Natural killer cell (primary cell): ENCODE measurements around the gene TAPT1. TPM values are rescaled to one million over a fixed set of nuclear protein-coding genes. Genes with fewer than 3 reads are reported as not detected.

Experiments used
- ATAC-seq, 3 donors: fragments of 150-1000 bp in 2 of 3; fragments of 200-7000 bp in 1 of 3; cut with Tn5 transposase; 1 replicate in 1 of 3; 2 replicates in 2 of 3; pipeline ENCODE4 v1.10.0; 2021; ENCODE audit warnings: mild to moderate bottlenecking in 2 of 3, moderate library complexity in 2 of 3
- DNase-seq, 2 donors: peaks; one replicate each; pipeline versions ENCODE4 v3.0.0 to v3.0.0-alpha.2; 2013 to 2021; ENCODE audit warnings: mixed read lengths in 1 of 2
- H3K27ac ChIP-seq: one replicate; pipeline ENCODE4 v1.5.1; 2013; ENCODE audit warnings: mild to moderate bottlenecking, low read length
- H3K27me3 ChIP-seq: one replicate; pipeline ENCODE4 v1.6.1; 2013; ENCODE audit warnings: low read length; ENCODE audit not compliant: control insufficient read depth, insufficient read depth
- H3K36me3 ChIP-seq: one replicate; pipeline ENCODE4 v1.6.1; 2013; ENCODE audit warnings: low read length; ENCODE audit not compliant: control insufficient read depth, insufficient read depth
- H3K4me1 ChIP-seq: one replicate; pipeline ENCODE4 v1.6.1; 2013; ENCODE audit warnings: low read length; ENCODE audit not compliant: control insufficient read depth, insufficient read depth
- H3K4me3 ChIP-seq: one replicate; pipeline ENCODE4 v1.5.1; 2013; ENCODE audit warnings: low read length
- H3K9me3 ChIP-seq: one replicate; pipeline ENCODE4 v1.6.1; 2013; ENCODE audit warnings: low read length; ENCODE audit not compliant: control insufficient read depth, insufficient read depth
- H3K27ac Mint-ChIP-seq, 2 donors: one replicate each; pipeline ENCODE4 v1.8.0; 2022; ENCODE audit warnings: mild to moderate bottlenecking in 2 of 2, mixed read lengths in 2 of 2, moderate library complexity in 1 of 2
- H3K27me3 Mint-ChIP-seq, 2 donors: one replicate each; pipeline ENCODE4 v1.8.0; 2022; ENCODE audit warnings: low read depth in 2 of 2, mixed read lengths in 2 of 2
- H3K36me3 Mint-ChIP-seq: one replicate; pipeline ENCODE4 v1.8.0; 2022; ENCODE audit warnings: mixed read lengths
- H3K4me1 Mint-ChIP-seq, 2 donors: one replicate each; pipeline ENCODE4 v1.8.0; 2022; ENCODE audit warnings: mixed read lengths in 2 of 2
- H3K4me3 Mint-ChIP-seq: one replicate; pipeline ENCODE4 v1.8.0; 2022; ENCODE audit warnings: mild to moderate bottlenecking, moderate library complexity, mixed read lengths
- H3K9me3 Mint-ChIP-seq, 2 donors: one replicate each; pipeline ENCODE4 v1.8.0; 2022; ENCODE audit warnings: mixed read lengths in 2 of 2
- WGBS: methylation state at CpG from one replicate; pipeline ENCODE4 v1.1.7; 2013; ENCODE audit warnings: missing lambda C conversion rate; ENCODE audit not compliant: insufficient coverage; 5-methylcytosine and 5-hydroxymethylcytosine counted together
- intact Hi-C: fragments of 100-400 bp; cut with micrococcal nuclease; formaldehyde crosslinking; loops from one replicate; pipeline ENCODE4 v1.14.2; 2022
- total RNA-seq, 4 donors: library from RNA; stranded (reverse); fragments of 120-200 nt in 1 of 4; gene quantifications; one replicate each; pipeline versions ENCODE4 v1.2.3 to v1.2.4, GENCODE V29; 2013 to 2022
- TF ChIP-seq, protein P1 (sequence below): fragments of 200-600 bp; IDR thresholded peaks from one replicate; pipeline ENCODE4 v1.8.0; 2022; ENCODE audit warnings: antibody characterized with exemption

The TAPT1 gene
- total RNA-seq, 3 donors from 2014 or later (not counting 1 experiment from before 2014, with no cell fraction given): 52.5 to 67.5 (median 52.7) TPM

DNA sequence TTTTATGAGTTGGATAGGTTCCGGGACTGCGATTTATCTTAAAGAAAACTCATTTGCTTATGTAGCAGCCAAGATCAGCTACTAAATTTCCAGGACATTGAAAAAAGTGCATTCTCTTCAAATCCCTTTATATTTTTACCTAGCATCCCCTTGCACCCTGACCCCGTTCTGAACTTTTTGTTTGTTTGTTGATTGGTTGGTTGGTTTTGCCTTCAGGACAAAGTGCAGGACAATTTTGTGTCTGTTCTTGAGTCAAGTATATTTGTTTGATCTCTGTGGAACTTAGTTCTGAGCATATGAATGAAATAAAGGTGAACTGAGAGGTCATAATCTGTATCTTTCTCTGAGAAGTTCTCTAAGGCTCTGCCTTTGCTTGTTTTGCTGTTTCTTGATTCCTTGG lies 12.8 kb upstream of the TAPT1 start:
- peaks cover 12 to 24% of the 10 kb centered on the region in 2 donors for H3K27me3 Mint-ChIP-seq
- H3K4me3 Mint-ChIP-seq: no peak overlapping the region
- H3K27ac Mint-ChIP-seq: no peak overlapping the region
- H3K9me3 Mint-ChIP-seq: no peaks in the 10 kb centered on the region
- 89% methylated on average over 3 of the region's 3 CpGs for WGBS
- no peak overlapping the region for H3K27ac ChIP-seq
- H3K36me3 ChIP-seq: no peaks in the 10 kb centered on the region
- H3K36me3 Mint-ChIP-seq: no peaks in the 10 kb centered on the region
- ATAC-seq (no peak), DNase-seq (no peak)
- intact Hi-C loops: no loop called here
- H3K4me1 Mint-ChIP-seq: peaks cover 0 to 6% of the 10 kb centered on the region in 2 donors
- H3K27me3 ChIP-seq: no peaks in the 10 kb centered on the region
- H3K4me3 ChIP-seq: no peak overlapping the region
- H3K9me3 ChIP-seq: no peaks in the 10 kb centered on the region
- peaks cover 8% of the 10 kb centered on the region for H3K4me1 ChIP-seq
- TF ChIP-seq, protein P1, sequence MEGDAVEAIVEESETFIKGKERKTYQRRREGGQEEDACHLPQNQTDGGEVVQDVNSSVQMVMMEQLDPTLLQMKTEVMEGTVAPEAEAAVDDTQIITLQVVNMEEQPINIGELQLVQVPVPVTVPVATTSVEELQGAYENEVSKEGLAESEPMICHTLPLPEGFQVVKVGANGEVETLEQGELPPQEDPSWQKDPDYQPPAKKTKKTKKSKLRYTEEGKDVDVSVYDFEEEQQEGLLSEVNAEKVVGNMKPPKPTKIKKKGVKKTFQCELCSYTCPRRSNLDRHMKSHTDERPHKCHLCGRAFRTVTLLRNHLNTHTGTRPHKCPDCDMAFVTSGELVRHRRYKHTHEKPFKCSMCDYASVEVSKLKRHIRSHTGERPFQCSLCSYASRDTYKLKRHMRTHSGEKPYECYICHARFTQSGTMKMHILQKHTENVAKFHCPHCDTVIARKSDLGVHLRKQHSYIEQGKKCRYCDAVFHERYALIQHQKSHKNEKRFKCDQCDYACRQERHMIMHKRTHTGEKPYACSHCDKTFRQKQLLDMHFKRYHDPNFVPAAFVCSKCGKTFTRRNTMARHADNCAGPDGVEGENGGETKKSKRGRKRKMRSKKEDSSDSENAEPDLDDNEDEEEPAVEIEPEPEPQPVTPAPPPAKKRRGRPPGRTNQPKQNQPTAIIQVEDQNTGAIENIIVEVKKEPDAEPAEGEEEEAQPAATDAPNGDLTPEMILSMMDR: no peak

DNA sequence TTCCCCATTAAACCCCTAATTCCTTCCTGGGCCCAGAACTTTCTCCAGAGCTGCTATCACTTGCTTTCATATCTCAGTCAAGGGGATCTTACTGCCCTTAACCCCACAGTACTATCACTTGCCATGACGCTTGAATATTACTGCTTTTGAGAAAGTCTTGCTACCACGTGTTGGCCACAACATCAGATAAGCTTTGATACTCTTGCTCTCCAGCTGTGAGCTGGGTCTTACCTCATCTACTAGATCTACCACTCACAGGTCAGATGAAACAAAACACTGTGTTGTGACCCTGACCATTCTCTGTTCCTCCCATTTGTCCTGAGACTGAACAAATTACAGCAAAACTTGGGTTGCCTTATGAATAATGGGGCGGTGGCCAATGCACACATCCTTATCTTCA lies 12.1 kb upstream of the TAPT1 start:
- peaks cover 0 to 6% of the 10 kb centered on the region in 2 donors for H3K4me1 Mint-ChIP-seq
- Histone ChIP-seq H3K36me3 (no peaks in the 10 kb centered on the region), H3K4me1 (peaks cover 8% of the 10 kb centered on the region), H3K27me3 (no peaks in the 10 kb centered on the region), H3K9me3 (no peaks in the 10 kb centered on the region), H3K27ac (no peak overlapping the region), H3K4me3 (no peak overlapping the region)
- H3K9me3 Mint-ChIP-seq: no peaks in the 10 kb centered on the region
- H3K4me3 Mint-ChIP-seq: no peak overlapping the region
- H3K27ac Mint-ChIP-seq: no peak overlapping the region
- H3K27me3 Mint-ChIP-seq: peaks cover 12 to 27% of the 10 kb centered on the region in 2 donors
- DNase-seq (no peak), ATAC-seq (peak; percentile 72 to 95 (median 83))
- H3K36me3 Mint-ChIP-seq: no peaks in the 10 kb centered on the region
- WGBS: 33% methylated on average over 3 of the region's 3 CpGs
- intact Hi-C loops: no loop called here
- TF ChIP-seq, protein P1: no peak

DNA sequence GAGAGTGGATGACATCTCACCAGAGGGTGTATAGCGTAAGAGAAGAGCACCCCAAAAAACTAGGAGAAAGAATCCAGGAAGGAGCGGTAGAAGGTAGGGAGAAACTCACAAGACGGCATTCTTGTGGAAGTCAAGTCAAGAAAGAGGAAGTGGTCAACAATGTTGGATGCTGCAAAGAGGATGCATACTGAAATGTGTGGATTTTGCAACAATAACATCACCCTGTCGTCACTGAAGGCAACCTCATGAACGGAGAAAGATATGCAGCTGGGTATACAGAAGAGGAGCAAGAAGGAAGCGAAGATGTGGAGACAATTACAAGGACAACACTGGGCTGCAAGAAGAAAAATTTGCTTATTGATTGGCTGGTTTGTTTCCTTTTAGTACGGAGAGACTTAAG lies 11.4 kb upstream of the TAPT1 start:
- no peak for DNase-seq
- Histone ChIP-seq H3K27me3 (no peaks in the 10 kb centered on the region), H3K36me3 (no peaks in the 10 kb centered on the region), H3K4me3 (no peak overlapping the region), H3K27ac (no peak overlapping the region), H3K4me1 (peaks cover 8% of the 10 kb centered on the region), H3K9me3 (no peaks in the 10 kb centered on the region)
- TF ChIP-seq, protein P1: no peak
- peaks cover 12 to 28% of the 10 kb centered on the region in 2 donors for H3K27me3 Mint-ChIP-seq
- H3K27ac Mint-ChIP-seq: no peak overlapping the region
- peak in 1 of 3 donors; percentile 80 for ATAC-seq
- peaks cover 0 to 6% of the 10 kb centered on the region in 2 donors for H3K4me1 Mint-ChIP-seq
- H3K4me3 Mint-ChIP-seq: no peak overlapping the region
- 65% methylated on average over 7 of the region's 7 CpGs for WGBS
- intact Hi-C loops: no loop called here
- H3K36me3 Mint-ChIP-seq: no peaks in the 10 kb centered on the region
- no peaks in the 10 kb centered on the region for H3K9me3 Mint-ChIP-seq

DNA sequence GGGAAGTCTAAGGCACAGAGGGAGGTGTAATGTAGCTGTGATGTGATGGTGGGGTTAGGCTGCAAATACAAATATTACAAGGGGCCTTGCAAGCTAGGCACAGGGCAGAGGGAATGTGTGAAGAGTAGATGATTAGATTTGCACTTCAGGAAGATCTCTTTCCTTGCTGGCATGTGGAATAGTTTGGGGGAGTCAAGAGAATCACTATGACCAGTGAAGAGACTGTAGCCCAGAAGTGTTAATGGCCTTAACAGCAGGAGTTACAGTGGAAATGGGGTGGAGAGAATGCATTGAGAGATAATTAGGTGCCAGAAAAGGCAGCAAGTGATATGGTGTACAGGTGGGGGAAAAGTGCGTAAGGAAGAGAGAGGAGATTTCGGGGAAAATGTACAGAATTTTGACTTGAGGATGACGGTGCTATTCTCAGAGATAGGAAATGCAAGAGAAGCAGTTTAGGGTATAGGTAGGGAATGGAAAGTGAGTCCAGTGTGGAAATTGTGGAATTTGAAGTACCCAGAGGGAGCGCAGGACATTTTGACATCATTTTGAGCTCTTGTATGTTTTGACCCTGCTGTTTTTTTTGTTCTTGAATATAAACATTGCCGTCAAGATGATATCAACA lies 10.2 kb upstream of the TAPT1 start:
- H3K4me3 Mint-ChIP-seq: no peak overlapping the region
- peaks cover 0 to 6% of the 10 kb centered on the region in 2 donors for H3K4me1 Mint-ChIP-seq
- 93% methylated on average over 5 of the region's 5 CpGs for WGBS
- no peak overlapping the region for H3K27ac Mint-ChIP-seq
- no peaks in the 10 kb centered on the region for H3K27me3 ChIP-seq
- H3K9me3 ChIP-seq: no peaks in the 10 kb centered on the region
- H3K27me3 Mint-ChIP-seq: peaks cover 12 to 27% of the 10 kb centered on the region in 2 donors
- no peaks in the 10 kb centered on the region for H3K36me3 Mint-ChIP-seq
- DNase-seq (no peak), ATAC-seq (no peak)
- H3K4me1 ChIP-seq: peaks cover 8% of the 10 kb centered on the region
- TF ChIP-seq, protein P1: no peak
- no peaks in the 10 kb centered on the region for H3K9me3 Mint-ChIP-seq
- no peak overlapping the region for H3K4me3 ChIP-seq
- H3K36me3 ChIP-seq: no peaks in the 10 kb centered on the region
- intact Hi-C loops: no loop called here
- H3K27ac ChIP-seq: no peak overlapping the region
